ENCODE measurements around the gene UIMC1.

UIMC1 gene

DNA sequence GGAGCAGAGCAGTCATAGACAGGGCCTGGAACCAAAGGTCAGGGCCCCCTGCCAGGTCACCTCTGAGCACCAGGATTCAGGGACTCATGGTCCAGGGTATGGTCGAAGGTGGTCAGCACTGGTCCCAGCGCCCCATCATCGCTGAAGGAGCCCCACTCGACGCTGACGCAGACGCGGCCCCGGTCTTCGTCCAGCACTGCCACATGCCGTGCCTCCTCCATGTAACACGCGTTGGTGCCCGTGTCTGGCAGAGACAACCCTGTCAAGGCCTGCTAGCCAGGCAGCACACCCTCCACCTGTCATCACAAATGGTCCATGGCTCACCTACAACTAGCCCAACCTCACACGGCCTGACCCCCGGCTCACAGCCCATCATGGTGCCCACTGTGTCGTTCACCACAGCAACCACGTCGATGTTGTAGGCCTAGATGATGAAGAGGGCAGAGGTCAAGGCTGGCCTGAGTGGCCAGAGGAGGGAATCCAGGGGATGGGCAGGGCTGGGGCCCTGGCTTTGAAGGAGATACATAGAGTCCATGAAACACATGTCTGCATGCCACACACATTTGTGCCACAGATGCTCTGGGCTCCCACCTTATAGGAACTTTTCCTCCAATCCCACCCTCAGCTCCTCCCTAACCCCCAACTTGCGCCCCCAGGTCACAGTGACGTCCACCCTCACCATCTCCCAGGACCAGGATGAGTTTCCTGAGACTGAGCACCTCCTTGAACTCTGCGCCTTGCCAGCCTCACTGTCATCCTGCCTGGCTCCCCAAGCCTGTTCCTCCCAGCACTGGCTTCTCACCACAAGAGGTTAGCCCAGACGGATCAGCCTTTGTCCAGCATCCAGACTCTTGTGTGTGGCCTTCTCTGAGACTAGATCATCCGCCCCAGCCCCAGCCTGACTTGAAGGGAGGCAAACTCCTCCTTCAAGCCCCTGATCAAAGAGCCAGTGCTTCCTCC is 117.0 kb downstream of the UIMC1 start:
- Histone ChIP-seq H3K9me3 (ENCODE audit: control insufficient read depth, low read depth, low read length) (no peaks in the 10 kb centered on the region), H3K4me1 (ENCODE audit: control insufficient read depth, low read depth, low read length) (no peaks in the 10 kb centered on the region), H3K27me3 (ENCODE audit: control insufficient read depth, insufficient read depth, low read length) (no peaks in the 10 kb centered on the region), H3K9ac (ENCODE audit: low read length) (no peak overlapping the region), H3K27ac (ENCODE audit: low read length) (no peak overlapping the region), H3K36me3 (ENCODE audit: control insufficient read depth, low read depth, low read length) (no peaks in the 10 kb centered on the region), H3K4me3 (ENCODE audit: low read length) (no peak overlapping the region)

DNA sequence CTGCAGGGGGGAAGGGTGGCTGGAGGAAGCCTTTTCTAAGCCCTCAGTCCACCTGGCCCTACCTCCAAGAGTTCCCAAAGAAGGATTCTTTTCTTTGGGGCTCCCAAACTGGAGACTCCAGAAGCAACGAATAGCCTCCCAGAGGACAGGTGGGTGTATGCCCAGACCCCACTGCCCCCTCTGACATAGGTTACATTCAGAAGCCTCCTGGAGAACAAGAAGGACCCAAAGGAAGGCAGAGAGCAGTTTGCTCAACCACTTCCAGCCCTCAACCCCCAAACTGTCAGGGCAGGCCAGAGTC is 117.8 kb downstream of the UIMC1 start:
- no peak overlapping the region for H3K4me3 ChIP-seq (ENCODE audit: low read length)
- H3K27ac ChIP-seq (ENCODE audit: low read length): no peak overlapping the region
- no peaks in the 10 kb centered on the region for H3K36me3 ChIP-seq (ENCODE audit: control insufficient read depth, low read depth, low read length)
- H3K9me3 ChIP-seq (ENCODE audit: control insufficient read depth, low read depth, low read length): no peaks in the 10 kb centered on the region
- H3K4me1 ChIP-seq (ENCODE audit: control insufficient read depth, low read depth, low read length): no peaks in the 10 kb centered on the region
- no peaks in the 10 kb centered on the region for H3K27me3 ChIP-seq (ENCODE audit: control insufficient read depth, insufficient read depth, low read length)
- H3K9ac ChIP-seq (ENCODE audit: low read length): no peak overlapping the region

- Histone ChIP-seq H3K9me3 (ENCODE audit: control insufficient read depth, low read depth, low read length) (no peaks in the 10 kb centered on the region), H3K36me3 (ENCODE audit: control insufficient read depth, low read depth, low read length) (no peaks in the 10 kb centered on the region), H3K9ac (ENCODE audit: low read length) (no peak overlapping the region), H3K27me3 (ENCODE audit: control insufficient read depth, insufficient read depth, low read length) (no peaks in the 10 kb centered on the region), H3K4me3 (ENCODE audit: low read length) (no peak overlapping the region), H3K27ac (ENCODE audit: low read length) (no peak overlapping the region), H3K4me1 (ENCODE audit: control insufficient read depth, low read depth, low read length) (no peaks in the 10 kb centered on the region)
Measured at GRCh38 chr5:176888016-176888864, 118.3 kb downstream of the UIMC1 start.

DNA sequence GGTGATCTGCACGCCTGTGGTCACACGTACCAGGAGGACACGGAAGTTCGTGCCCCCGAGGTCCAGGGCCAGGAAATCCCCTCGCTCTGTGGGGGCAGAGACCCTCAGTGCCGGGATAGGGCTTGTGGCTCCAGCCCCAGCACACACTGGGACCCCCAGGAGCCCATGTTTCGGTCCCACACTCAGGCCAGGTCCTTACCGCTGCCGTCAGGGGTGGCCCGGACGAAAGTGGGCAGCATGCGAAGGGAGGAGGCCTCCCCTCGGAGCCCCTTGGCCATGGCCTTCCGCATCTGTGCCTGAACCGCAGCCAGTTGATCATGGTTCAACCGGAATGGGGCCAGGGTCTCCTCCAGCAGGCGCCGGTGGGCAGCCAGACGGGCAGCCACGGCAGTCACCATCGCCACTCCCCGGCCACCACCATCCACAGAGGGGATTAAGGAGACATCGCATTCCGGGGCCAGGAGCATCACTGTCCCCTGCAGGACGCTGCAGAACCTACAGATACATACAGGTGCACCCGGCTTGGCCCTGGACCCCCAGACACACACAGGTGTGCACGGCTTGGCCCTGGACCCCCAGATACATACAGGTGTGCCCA is 119.2 kb downstream of the UIMC1 start:
- Histone ChIP-seq H3K9ac (ENCODE audit: low read length) (no peak overlapping the region), H3K27ac (ENCODE audit: low read length) (no peak overlapping the region), H3K36me3 (ENCODE audit: control insufficient read depth, low read depth, low read length) (no peaks in the 10 kb centered on the region), H3K27me3 (ENCODE audit: control insufficient read depth, insufficient read depth, low read length) (no peaks in the 10 kb centered on the region), H3K4me1 (ENCODE audit: control insufficient read depth, low read depth, low read length) (no peaks in the 10 kb centered on the region), H3K4me3 (ENCODE audit: low read length) (no peak overlapping the region), H3K9me3 (ENCODE audit: control insufficient read depth, low read depth, low read length) (no peaks in the 10 kb centered on the region)

- Histone ChIP-seq H3K27ac (ENCODE audit: low read length) (no peak overlapping the region), H3K4me3 (ENCODE audit: low read length) (no peak overlapping the region), H3K4me1 (ENCODE audit: control insufficient read depth, low read depth, low read length) (no peaks in the 10 kb centered on the region), H3K36me3 (ENCODE audit: control insufficient read depth, low read depth, low read length) (no peaks in the 10 kb centered on the region), H3K9ac (ENCODE audit: low read length) (no peak overlapping the region), H3K9me3 (ENCODE audit: control insufficient read depth, low read depth, low read length) (no peaks in the 10 kb centered on the region), H3K27me3 (ENCODE audit: control insufficient read depth, insufficient read depth, low read length) (no peaks in the 10 kb centered on the region)
Measured at GRCh38 chr5:176886336-176887251, 120.0 kb downstream of the UIMC1 start.

GRCh38 chr5:176884571-176884890 is 122.0 kb downstream of the UIMC1 start:
- no peaks in the 10 kb centered on the region for H3K27me3 ChIP-seq (ENCODE audit: control insufficient read depth, insufficient read depth, low read length)
- H3K4me1 ChIP-seq (ENCODE audit: control insufficient read depth, low read depth, low read length): no peaks in the 10 kb centered on the region
- H3K9ac ChIP-seq (ENCODE audit: low read length): no peak overlapping the region
- H3K27ac ChIP-seq (ENCODE audit: low read length): no peak overlapping the region
- H3K9me3 ChIP-seq (ENCODE audit: control insufficient read depth, low read depth, low read length): no peaks in the 10 kb centered on the region
- no peaks in the 10 kb centered on the region for H3K36me3 ChIP-seq (ENCODE audit: control insufficient read depth, low read depth, low read length)
- H3K4me3 ChIP-seq (ENCODE audit: low read length): no peak overlapping the region

- Histone ChIP-seq H3K27ac (ENCODE audit: low read length) (no peak overlapping the region), H3K4me1 (ENCODE audit: control insufficient read depth, low read depth, low read length) (no peaks in the 10 kb centered on the region), H3K36me3 (ENCODE audit: control insufficient read depth, low read depth, low read length) (no peaks in the 10 kb centered on the region), H3K9me3 (ENCODE audit: control insufficient read depth, low read depth, low read length) (no peaks in the 10 kb centered on the region), H3K27me3 (ENCODE audit: control insufficient read depth, insufficient read depth, low read length) (no peaks in the 10 kb centered on the region), H3K4me3 (ENCODE audit: low read length) (no peak overlapping the region), H3K9ac (ENCODE audit: low read length) (no peak overlapping the region)
Measured at GRCh38 chr5:176883700-176884570, 122.6 kb downstream of the UIMC1 start.

DNA sequence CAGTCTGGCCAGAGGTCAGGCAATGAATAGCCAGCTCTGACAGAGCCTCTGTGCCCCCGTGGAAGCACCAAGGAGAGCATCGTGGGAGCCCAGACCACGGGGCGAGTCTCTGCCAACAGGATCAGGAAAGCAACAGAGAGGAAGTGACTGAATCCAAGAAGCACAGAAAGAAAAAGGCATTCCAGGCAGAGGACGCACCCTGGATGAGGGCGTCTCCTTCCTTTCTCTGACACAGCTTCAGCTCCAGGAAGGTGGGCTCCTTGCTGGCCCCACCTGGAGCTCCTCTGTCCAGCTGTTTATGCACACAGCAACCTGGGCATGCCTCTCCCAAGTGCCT is 124.0 kb downstream of the UIMC1 start:
- no peaks in the 10 kb centered on the region for H3K27me3 ChIP-seq (ENCODE audit: control insufficient read depth, insufficient read depth, low read length)
- no peaks in the 10 kb centered on the region for H3K9me3 ChIP-seq (ENCODE audit: control insufficient read depth, low read depth, low read length)
- no peak overlapping the region for H3K4me3 ChIP-seq (ENCODE audit: low read length)
- H3K4me1 ChIP-seq (ENCODE audit: control insufficient read depth, low read depth, low read length): no peaks in the 10 kb centered on the region
- no peak overlapping the region for H3K9ac ChIP-seq (ENCODE audit: low read length)
- H3K27ac ChIP-seq (ENCODE audit: low read length): no peak overlapping the region
- no peaks in the 10 kb centered on the region for H3K36me3 ChIP-seq (ENCODE audit: control insufficient read depth, low read depth, low read length)

DNA sequence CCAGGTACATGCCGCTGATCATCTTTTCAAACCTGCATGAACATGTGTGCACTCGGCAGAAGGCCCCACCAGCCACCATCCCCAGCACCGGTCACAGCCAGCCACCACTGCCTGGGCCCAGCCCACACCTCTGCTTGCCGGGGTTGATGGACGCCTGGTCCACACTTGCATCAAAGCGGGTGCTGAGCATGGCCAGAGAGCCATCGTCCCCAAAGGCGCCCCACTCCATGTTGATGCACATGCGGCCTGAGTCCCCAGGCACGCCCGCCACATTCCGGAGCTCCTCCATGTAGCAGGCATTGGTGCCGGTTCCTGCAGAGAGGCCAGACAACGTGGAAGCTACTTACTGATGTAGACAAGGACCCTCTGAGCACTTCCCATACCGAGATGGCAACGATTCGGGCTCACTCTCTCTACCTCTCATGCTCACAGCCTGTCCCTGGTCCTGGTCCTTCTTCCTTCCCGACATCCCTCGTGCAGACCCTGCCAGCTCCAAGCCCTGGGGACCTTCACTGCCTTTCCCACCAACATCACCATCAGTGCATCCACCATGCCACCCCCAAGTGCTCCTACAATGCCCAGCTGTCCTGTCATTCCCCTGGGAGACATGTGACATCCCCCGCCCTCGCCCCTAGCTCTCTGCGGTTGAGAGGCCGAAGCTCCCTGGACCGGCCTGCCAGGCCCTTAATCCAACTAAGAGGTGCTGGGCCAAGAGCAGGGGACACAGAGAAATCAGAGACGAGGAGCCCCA is 124.6 kb downstream of the UIMC1 start:
- no peak overlapping the region for H3K9ac ChIP-seq (ENCODE audit: low read length)
- H3K4me3 ChIP-seq (ENCODE audit: low read length): no peak overlapping the region
- H3K9me3 ChIP-seq (ENCODE audit: control insufficient read depth, low read depth, low read length): no peaks in the 10 kb centered on the region
- no peaks in the 10 kb centered on the region for H3K4me1 ChIP-seq (ENCODE audit: control insufficient read depth, low read depth, low read length)
- H3K27ac ChIP-seq (ENCODE audit: low read length): no peak overlapping the region
- no peaks in the 10 kb centered on the region for H3K27me3 ChIP-seq (ENCODE audit: control insufficient read depth, insufficient read depth, low read length)
- H3K36me3 ChIP-seq (ENCODE audit: control insufficient read depth, low read depth, low read length): no peaks in the 10 kb centered on the region
